Measurements from ENCODE around the gene RFX4.
"Not testable (repeated sequence)": the region's sequence is repeated elsewhere in the genome, so short reads cannot be mapped to it uniquely, and the experiment has no call there.

Gene RFX4

DNA sequence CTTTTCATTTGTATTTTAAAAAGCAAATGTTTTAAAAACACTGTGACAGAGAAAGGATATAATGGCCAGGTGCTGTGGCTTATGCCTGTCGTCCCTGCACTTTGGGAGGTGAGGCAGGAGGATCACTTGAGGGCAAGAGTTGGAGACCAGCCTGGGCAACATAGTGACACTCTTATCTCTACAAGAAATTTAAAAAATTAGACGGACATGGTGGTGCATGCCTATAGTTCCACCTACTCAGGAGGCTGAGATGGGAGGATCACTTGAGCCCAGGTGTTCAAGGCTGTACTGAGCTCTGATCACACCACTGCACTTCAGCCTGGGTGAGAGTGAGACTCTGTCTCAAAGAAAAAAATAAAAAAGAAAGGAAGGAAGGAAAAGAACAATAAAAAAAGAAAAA, 7.8 kb downstream of the RFX4 start:
- DNase-seq (ENCODE audit: low read depth in 2 of 2), result no peak

DNA sequence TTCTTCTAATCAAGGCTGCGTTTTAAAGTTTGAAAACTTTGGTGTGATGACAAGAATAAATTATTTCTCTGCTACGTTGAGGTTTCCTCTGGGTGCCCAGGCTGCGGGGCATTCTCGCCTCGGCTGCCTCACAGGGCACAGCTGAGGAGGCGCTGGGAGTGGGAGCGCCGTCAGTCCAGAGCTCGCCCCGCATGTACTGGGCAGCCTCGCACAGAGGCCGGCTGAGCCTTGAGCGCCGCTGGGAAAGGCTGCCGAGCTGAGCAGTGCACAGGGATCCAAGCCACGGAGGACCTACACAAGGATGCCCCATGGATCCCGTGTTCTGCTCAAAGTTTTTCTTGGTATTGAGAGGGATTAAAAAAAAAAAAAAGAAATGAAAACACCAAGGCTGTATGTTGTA, 11.6 kb downstream of the RFX4 start:
- no peak for DNase-seq (ENCODE audit: low read depth in 2 of 2)

DNA sequence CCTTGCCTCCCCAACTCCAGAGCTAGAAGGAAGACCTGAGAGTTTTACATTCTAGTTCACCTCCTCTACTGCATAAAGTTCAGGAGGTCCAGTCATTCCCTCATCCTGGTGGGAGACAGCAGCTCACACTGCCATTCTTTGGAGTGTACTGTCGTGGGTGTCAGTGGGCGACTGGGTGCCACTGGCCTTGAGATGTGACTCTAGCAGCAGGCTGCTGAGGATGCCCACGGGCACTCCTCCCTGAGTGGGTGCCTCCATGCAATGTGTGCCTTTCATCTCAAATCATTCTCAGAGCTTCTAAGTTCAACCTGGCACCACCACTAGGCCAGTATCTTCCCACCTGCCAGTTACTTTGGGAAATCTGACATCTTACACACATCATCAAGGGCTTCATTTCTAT, 12.5 kb downstream of the RFX4 start:
- DNase-seq (ENCODE audit: low read depth in 2 of 2), result no peak

DNA sequence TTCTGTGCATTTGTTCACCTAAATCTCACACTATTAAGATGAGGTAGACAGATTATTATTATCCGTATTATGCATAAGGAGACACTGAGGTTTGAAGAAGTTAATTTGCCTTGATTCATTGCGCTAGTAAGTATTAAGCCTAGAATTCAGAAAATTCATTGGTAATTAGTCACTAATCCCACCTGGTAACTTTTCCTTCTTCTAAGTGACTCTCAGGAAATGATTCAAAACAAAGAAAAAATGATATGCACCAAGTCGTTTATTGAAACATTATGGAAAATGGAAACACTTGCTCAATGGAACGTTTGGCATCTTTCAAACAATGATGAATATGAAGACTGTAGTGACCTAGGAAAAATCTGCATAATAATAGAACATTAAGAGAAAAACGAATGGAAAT, 15.2 kb downstream of the RFX4 start:
- no peak for DNase-seq (ENCODE audit: low read depth in 2 of 2)

DNA sequence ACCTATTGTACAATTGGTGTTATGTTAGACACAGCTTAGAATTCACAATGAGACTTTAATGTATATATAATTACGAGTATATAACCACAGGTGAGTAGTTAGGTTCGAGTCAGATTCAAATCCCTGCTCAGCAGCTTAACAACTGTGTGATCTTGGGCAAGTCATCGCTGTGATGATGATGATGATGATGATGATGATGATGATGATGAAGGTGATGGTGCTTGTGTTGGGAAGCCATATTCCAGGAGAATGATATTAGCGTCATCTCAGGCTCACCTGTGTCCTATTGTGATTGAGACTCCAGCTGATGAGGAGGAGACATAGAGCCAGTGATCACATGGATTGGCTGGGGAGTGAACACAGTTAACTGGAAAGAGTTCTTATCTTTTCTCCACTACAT, 16.5 kb downstream of the RFX4 start:
- DNase-seq (ENCODE audit: low read depth in 2 of 2), result no peak

DNA sequence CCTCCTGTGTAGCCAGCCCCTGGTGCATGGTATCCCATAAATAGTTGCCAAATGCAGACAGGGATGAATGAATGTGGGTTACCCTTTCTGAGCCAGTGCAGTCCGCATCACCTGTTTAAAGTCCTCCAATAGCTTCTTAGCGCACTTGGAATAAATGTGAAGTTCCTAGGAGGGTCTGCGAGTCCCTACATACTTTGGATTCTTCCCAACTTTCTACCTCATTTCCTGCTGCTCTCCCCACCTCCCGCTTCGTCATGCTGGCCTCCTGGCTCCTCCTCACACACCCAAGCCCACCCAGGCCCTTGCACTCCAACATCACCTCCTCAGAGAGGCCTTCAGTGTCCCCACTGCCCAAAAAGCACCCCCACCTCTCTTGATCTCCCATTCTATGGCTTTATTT, 17.7 kb downstream of the RFX4 start:
- no peak for DNase-seq (ENCODE audit: low read depth in 2 of 2)

DNA sequence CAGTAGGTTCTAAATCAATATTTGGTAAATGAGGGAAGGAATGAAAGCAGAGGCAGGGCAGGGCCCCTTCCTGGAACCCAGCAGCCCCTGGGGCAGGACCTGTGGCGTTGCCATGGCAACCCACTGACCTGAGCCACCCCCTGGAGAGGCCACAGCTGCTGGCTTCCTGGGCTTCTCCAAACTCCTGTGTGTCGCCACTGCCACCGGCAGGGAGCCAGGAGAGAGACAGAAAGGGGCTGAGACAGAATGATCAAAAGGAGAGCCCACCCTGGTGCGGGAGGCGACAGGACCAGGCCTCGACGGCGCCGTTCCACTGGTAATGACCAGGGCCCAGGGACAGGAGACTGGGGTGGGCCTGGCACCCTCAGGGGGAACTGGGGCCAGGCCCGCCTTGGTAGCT, 18.2 kb downstream of the RFX4 start:
- DNase-seq (ENCODE audit: low read depth in 2 of 2), result no peak

DNA sequence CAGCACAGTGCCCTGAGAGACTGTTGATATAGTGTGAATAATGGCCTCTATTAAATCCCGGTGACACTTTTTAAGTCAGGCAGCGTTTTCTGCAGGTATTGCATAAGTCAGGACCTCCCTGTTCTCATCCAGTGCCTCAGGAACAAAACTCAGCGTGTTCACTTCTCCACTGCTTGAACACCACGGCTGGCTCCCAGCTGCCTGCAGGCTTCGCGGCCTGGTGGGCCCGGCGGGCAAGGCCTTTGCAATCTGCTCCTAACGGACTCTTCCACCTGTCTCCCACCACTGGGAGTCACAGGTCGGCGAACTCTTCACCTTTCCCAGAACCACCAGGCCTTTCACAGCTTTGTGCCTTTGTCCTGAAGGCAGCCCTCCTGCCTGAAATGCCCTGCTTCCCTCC, 18.7 kb downstream of the RFX4 start:
- DNase-seq (ENCODE audit: low read depth in 2 of 2), result no peak

DNA sequence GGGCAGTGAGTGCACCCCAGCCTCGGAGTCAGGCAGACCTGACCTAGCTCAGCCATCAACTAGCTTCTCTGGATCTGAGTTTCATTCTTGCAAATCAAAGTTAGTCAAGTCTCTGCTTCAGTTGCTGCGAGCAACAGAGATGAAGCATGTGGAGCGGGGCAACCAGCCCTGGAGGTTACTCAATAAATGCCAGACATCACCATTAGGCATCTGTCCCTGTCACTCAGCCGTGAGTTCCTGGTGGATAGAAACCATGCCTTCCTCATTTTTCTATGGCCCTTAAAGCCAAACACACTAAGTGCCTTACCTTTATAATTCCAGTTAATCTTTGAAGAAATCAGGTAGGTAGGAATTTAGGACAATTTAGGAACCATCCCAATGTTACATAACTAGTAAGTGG, 19.3 kb downstream of the RFX4 start:
- DNase-seq (ENCODE audit: low read depth in 2 of 2), result no peak

DNA sequence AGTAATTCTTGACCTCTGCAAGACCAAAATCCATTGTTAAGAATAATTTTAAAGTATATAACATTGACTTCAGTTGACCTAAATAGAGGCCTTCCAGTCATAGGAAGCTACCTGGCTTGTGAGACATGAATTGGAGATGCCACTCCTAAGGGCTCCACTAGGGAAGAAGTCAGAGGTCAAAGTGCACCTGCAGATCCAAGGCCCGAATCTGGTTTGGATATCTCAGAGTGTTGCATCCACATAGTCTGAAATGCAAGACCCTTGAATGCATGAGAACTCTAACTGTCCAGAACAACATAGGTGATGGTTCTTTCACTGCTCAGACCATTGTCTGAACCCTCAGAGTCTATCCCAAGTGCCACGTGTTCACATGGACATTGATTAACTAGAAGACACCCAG, 22.4 kb downstream of the RFX4 start:
- no peak for DNase-seq (ENCODE audit: low read depth in 2 of 2)

DNA sequence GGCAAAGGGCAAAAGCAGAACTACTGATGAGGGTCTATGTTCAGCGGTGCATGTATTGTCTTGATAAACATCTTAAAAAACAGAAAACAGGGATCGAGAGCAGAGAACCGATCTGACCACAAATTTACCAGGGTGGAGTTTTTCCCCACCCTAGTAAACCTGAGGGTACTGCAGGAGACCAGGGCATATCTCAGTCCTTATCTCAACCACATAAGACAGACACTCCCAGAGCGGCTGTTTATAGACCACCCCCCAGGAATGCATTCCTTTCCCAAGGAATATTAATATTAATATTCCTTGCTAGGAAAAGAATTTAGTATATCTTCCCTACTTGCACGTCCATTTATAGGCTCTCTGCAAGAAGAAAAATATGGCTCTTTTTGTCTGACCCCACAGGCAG, 37.8 kb downstream of the RFX4 start:
- DNase-seq (ENCODE audit: low read depth in 2 of 2), result not testable (repeated sequence)

DNA sequence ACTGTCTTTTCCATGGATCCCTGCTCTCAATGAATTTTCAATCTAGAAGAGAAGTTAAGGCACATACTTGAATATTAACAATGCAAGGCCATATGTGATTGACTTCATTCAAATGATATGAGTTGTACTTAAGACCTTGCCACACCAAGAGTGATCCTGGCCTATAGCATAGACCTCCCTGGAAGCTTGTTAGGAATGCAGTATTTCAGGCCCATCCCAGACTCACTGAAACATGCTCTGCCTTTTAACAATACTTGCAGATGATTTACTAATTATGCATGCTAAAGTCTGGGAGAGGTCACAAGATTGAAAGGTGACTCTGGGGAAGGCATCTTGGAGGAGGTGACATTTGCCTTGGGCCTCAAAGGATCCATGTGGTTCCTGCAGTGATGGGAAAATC, 43.2 kb downstream of the RFX4 start:
- DNase-seq (ENCODE audit: low read depth in 2 of 2), result no peak

DNA sequence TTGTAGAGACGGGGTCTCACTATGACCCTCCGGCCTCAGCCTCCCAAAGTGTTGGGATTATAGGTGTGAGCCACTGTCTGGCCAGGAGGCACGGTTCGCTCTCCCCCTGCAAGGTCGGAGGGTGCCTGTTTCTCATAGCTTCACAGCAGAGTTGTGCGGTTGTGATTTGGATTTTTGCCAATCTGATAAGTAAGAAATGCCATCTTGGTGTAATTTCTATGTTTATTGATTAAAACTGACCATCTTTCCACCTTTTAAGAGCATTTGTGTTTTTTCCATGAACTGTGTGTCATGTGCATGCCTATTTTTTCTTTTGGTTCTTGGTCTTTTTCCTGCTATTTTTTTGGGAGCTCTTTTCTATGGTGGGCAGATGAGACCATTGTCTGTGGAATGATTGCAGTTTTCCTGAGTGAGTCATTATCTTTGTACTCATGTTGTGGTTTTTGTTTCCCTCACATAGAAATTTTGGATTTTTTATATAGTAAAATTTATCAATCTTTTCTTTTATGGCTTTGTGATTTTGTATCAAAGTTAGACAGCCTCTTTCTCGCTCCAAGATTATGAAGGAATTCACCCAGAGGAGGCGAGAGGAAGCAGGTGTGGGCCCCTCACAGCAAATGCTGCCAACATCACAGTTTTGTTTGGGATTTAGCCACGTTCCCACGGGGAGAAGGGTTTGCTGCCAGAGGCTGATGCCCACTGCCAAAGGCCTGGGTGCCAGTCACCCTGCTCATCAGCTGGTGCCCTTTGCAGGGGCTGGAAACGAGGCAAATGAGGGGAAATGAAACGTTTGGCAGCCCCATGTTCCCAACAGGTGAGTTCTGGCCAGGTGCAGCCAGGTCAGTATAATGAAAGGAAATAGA, 47.2 kb downstream of the RFX4 start:
- no peak for DNase-seq (ENCODE audit: low read depth in 2 of 2)

DNA sequence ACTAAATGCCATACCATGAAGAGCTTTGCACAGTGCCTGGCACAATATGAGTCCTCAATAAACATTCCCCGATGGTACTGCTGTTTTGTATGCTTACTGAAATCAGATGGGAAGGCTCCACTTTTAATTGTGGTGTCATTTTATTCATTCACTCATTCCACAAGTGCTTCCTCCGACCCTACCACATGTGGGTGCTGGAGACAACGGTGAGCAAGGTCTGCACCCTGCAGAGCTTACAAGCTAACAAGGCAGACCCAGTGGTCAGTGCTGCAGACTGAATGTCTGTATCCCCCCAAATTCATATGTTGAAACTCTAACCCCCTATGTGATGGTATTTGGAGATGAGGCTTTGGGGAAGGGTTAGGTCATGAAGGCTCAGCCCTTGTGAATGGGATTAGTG, 48.3 kb downstream of the RFX4 start:
- DNase-seq (ENCODE audit: low read depth in 2 of 2), result no peak

DNA sequence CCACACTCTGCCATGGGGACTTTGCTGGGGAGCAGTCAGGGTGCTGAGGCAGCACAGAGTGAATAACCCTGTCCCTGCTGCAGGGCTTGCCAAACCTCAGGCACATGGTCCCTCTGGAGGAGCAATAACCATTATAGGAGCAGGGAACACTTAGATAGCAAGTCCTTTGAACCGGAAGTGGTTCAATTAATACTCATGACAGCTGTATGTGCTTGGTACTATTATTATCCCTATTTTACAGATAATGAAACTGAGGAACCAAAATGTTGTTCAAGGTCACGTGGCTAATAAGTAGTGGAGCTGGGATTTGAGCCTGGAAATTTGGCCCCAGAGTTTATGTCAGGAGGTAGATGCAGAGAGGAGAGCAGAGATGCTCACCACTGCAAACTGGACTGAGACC, 49.0 kb downstream of the RFX4 start:
- DNase-seq (ENCODE audit: low read depth in 2 of 2), result no peak

DNA sequence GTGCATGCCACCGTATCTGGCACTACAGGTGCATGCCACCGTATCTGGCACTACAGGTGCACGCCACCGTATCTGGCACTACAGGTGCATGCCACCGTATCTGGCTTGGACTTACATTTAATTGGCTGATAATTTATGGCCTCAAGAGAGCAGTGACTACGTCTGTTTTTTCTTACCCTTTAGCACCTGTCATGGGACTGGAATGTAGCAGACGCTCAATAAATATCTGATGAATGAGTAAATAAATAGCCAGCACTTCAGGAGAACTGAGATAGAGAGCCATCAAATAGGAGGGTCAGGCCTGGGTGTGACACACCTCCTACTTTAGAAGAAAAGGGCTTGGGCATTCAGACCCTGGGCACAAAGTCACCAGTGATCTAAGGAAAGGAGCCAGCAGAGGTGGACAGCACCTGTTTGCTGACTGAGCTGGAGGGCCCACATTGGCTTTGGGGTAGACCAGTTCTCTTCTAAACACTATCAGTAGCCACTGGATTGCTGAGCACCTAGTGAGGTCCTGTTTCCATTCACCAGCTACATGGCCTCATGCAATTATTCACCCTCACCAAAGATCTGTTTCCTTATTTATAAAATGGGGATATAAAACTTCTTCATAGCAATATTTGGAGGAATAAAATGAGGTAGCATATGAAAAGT, 50.1 kb downstream of the RFX4 start:
- no peak for DNase-seq (ENCODE audit: low read depth in 2 of 2)

DNA sequence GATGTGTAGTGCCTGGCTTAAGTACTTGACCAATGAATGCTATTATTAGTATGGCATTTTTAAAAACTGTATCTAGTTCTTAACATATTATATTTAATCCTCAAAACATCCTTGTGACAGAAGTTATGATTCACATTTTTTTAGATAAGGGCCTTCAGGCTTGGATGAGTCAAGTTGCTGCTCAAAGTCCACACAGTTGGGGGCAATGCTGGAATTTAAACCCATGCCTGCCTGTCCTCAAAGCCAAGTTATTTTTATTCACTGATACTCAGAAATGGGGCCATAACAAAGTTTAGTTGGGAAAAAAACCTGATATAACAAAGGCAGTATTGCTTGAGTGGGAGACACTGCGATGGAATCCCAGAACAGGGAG, 50.6 kb downstream of the RFX4 start:
- no peak for DNase-seq (ENCODE audit: low read depth in 2 of 2)

DNA sequence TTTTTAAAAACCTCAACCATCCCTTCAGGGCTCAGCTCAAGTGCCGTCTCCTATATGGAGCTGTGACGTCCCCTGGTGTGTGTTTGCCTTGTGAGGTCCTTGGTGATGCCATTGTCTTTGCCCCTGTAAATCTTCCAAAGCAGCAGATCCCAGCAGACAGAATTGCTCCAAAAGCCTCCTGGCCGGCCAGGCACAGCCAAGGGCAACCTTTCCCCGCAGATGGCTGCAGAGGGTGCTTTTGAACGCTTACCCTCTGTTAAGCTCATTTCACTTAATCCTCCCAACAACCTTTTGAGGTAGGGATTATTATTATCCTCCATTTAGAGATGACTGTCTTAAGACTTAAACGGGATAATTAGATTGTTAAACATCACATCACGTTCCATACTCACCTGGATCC, 51.4 kb downstream of the RFX4 start:
- no peak for DNase-seq (ENCODE audit: low read depth in 2 of 2)

DNA sequence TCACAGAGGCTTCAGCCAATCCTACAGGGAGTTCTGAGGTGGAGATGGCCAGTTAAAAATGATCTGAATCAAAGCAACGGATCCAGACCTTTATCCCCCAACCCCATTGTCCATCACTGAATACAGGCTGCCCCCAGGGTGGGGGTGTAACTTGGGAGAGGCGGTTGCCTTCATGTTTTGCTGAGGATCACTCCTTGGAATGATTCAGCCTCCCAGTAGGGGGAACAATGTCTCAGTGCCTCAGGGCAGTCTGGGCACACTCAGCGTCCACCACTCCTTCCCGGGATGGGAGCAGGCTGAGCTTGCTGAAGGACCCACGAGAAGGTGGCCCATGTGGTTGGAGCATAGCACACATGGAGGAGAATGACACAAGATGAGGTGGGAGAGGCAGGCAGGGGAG, 60.2 kb downstream of the RFX4 start:
- no peak for DNase-seq (ENCODE audit: low read depth in 2 of 2)

DNA sequence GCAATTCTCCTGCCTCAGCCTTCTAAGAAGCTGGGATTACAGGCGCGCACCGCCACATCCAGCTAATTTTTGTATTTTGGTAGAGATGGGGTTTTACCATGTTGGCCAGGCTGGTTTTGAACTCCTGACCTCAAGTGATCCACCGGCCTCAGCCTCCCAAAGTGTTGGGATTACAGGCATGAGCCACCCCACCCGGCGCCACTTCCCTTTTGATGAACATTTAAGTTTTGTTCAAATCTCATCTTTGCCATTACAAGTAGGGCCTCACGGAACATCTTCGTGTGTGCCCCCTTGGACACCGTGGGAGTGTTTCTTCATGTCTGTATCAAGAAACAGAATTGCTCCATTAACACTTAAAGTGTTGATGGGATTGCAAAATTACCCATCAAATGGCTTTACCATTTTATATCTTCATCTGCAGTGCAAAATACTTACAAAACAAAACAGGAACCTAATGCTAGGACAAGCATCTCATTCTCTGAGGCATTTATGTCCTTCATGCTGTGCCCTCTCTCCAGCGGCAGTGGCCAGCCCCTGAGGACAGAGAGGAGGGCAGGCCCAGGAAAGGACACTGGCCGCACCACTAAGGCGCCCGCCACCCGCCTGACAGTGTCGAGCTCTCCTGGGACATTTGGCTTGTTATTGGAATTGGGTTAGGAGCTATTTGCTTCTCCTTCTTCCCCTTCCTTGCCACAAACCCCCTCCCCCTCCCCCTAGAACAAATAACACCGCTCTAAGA, 61.7 kb downstream of the RFX4 start:
- no peak for DNase-seq (ENCODE audit: low read depth in 2 of 2)

DNA sequence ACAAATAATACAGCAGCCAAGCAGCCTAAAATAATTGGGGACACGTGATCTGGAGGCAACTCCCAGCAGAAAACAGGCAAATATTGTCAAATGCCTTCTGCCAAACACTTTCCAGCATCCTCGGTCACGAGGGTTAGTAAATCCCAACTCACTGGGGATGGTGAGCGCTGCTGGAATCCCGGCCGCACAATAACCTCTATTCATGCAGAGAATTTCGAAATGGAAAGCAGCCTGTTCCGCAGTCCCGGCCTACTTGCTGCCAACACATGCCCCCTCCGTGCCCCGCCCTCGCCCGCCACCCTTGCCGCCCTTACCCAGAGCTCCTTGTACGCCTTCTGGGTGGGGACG, 62.2 kb downstream of the RFX4 start:
- no peak for DNase-seq (ENCODE audit: low read depth in 2 of 2)

DNA sequence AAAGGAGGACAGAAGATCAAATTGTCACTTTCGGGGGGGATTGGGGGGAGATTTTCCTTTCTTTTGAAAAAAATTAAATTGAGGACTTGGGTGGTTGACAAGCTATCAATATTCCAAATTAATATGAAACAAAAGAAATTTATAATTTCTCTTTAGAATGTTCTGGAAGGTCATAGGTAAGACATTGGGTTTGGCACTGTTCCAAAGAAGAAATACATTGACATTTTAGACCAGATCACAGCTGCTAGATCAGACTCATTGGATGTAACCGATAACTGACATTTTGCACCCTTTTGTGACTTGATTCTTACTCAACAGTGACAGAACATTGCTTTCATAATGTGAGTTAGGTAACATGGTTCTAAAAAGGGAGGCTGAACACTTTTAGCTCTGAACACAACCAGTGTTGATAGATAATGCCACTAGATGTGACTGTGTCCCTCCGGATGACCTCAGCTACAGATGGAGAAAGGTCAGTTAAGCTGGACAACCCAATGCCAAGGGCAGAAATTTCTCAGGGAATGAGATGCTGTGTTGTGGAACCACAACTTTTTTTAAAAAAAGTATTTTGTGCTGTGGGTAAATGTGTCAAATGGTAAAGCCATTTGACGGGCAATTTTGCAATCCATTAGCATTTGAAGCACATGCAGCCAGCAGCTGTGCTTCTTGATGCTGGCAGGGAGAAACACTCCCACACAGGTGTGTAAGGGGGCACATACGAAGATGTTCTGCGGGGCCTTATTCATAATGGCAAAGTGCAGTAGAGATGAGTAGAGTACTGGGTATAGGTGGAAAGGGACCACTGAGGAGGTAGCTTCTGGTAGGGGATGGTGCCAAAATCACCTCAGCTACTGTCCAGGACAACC, 62.9 kb downstream of the RFX4 start:
- no peak for DNase-seq (ENCODE audit: low read depth in 2 of 2)

All from stimulated activated CD8-positive, alpha-beta memory T cell treated with anti-CD3 and anti-CD28 coated beads, Interleukin-2, amount 100 ng/mL, for 1 hour (primary cell).